ENCODE measurements around the gene MRC2.
"Not testable (repeated sequence)": the region's sequence is repeated elsewhere in the genome, so short reads cannot be mapped to it uniquely, and the experiment has no call there.

MRC2 gene, protein sequence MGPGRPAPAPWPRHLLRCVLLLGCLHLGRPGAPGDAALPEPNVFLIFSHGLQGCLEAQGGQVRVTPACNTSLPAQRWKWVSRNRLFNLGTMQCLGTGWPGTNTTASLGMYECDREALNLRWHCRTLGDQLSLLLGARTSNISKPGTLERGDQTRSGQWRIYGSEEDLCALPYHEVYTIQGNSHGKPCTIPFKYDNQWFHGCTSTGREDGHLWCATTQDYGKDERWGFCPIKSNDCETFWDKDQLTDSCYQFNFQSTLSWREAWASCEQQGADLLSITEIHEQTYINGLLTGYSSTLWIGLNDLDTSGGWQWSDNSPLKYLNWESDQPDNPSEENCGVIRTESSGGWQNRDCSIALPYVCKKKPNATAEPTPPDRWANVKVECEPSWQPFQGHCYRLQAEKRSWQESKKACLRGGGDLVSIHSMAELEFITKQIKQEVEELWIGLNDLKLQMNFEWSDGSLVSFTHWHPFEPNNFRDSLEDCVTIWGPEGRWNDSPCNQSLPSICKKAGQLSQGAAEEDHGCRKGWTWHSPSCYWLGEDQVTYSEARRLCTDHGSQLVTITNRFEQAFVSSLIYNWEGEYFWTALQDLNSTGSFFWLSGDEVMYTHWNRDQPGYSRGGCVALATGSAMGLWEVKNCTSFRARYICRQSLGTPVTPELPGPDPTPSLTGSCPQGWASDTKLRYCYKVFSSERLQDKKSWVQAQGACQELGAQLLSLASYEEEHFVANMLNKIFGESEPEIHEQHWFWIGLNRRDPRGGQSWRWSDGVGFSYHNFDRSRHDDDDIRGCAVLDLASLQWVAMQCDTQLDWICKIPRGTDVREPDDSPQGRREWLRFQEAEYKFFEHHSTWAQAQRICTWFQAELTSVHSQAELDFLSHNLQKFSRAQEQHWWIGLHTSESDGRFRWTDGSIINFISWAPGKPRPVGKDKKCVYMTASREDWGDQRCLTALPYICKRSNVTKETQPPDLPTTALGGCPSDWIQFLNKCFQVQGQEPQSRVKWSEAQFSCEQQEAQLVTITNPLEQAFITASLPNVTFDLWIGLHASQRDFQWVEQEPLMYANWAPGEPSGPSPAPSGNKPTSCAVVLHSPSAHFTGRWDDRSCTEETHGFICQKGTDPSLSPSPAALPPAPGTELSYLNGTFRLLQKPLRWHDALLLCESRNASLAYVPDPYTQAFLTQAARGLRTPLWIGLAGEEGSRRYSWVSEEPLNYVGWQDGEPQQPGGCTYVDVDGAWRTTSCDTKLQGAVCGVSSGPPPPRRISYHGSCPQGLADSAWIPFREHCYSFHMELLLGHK (N-terminal part only)

DNA sequence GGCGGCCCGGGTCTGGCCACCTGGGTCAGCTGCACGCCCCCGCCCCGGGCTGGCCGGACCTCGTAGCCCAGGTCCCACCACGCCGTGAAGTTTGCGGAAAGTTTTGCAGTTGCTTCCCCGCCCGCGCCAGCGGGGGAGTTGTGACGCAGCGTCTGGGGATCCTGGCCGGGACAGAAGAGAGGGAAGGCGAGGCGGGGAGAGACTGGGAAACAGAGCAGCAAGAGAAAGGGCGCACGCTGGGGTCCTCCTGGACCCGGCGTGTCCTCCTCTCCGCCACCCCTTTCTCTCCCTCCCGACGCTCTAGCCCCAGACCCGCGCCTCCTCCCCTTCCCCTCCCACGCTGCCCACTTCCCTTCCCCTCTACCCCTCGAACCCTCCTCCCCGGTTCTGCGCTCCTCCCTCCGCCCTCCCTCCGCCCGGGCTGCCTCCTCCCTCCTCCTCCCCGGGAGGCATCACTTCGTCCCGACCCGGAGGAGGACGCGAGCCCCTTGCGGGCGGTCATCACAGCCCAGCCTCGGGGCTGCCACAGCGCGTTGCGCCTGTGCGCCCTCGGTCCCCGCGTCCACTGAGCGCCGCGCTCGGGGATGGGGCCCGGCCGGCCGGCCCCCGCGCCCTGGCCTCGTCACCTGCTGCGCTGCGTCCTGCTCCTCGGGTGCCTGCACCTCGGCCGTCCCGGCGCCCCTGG is at the start of gene MRC2:
TSS of gene MRC2 (plus strand) at position 452 of the 685 bp plus-strand sequence. CDS start at position 585, 133 bp downstream.
- peak; percentile 14 for DNase-seq

- DNase-seq: no peak
Measured at GRCh38 chr17:62578757-62579487, 48.5 kb upstream of the MRC2 start.

GRCh38 chr17:62580947-62581346 is 46.5 kb upstream of the MRC2 start:
- DNase-seq: no peak

- no peak for DNase-seq
Measured at GRCh38 chr17:62581764-62582163, 45.7 kb upstream of the MRC2 start.

DNA sequence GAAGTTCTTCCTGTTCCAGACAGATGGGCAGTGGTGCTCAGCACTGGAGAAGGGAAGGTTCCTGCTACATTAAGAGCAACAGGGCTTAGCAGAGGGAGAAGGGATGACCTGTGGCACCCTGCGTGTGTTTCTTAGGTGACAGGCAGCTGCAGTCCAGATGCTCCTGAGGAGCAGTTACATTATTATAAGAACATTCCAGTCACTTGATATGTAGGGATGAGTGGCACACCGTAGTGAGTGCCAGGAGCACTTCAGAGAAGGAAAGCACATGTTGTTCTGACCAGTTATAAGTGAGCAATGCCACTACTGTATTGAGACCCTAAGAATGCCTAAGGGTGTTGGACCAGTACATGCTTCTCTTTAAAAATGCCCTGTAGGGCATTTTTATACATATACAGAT is 39.9 kb upstream of the MRC2 start:
- no peak for DNase-seq

DNA sequence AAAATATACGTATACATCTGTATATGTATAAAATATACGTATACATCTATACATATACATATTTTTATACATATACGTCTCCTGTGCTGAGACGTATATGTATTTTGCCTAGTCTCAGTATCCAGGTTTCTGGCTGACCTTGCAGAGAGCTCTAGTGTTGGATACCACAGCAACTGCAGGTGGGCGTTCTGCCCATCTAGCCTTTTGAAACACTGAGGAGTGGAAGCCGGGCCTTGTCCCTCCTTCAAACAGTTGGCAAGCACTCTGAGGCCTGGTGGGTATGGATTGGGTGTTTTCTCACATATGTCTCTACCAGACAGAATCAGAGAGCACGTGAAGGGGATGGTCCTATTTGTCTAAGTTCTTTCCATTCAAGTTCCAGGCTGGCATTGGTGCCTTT is 39.4 kb upstream of the MRC2 start:
- no peak for DNase-seq

GRCh38 chr17:62591333-62591732 is 36.1 kb upstream of the MRC2 start:
- no peak for DNase-seq

- not testable (repeated sequence) for DNase-seq
Measured at GRCh38 chr17:62591822-62592221, 35.6 kb upstream of the MRC2 start.

DNA sequence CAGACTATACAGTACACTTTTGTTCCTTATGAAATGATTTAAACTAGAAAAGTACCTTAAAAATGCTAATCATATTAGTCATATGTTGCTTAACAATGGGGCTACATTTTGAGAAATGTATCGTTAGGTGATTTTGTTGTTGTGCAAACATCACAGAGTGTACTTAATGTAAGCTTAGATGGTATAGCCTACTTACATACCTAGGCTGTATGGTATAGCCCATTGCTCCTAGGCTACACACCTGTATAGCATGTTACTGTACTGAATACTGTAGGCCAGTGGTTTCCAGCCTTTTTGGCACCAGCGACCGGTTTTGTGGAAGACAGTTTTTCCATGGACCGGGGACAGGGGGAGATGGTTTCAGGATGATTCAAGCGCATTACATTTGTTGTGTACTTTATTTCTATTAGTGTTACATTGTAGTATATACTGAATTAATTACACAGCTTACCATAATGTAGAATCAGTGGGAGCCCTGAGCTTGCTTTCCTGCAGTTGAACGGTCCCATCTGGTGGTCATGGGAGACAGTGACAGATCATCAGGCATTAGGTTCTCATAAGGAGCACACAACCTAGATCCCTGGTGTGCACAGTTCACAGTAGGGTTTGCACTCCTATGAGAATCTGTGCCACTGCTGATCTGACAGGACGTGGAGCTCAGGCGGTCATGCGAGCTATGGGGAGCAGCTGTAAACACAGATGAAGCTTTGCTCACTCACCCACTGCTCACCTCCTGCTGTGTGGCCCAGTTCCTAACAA is 35.0 kb upstream of the MRC2 start:
- DNase-seq: no peak

GRCh38 chr17:62595484-62595883 is 32.0 kb upstream of the MRC2 start:
- DNase-seq: no peak

DNA sequence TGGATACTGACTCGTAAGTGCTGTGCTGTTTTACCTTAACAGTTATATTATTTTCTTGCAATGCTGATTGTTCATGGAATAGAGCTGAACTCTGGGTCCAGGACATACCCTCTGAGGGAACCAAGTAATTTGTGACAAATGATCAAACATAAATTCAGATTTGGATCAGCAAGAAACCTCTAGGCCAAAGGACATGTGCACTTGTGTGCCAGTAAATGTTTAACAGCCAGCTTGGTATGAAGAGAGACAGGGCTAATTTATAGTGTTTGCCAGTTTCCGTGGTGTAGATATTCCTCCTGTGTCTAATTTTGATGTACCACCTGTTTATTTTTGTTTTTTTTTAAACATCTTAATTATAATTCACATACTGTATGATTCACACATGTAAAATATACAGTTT is 30.8 kb upstream of the MRC2 start:
- no peak for DNase-seq

DNA sequence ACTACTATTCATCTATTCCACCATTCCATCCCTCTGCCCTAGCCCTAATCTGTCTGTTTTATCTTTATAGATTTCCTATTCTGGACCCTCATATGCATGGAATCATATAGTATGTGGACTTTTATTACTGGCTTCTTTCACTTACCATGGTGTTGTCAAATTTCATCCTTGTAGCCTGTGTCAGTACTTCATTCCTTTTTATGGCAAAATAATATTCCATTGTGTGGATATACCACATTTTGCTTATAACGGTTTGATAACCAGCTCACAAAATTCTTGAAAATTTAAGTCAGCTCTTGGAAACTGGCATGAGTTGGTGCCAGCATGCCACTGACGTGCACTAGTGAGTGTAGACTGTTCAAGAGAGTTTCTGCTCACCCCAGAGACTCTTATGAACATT is 30.3 kb upstream of the MRC2 start:
- DNase-seq: no peak

GRCh38 chr17:62597920-62598319 is 29.6 kb upstream of the MRC2 start:
- DNase-seq: no peak

DNA sequence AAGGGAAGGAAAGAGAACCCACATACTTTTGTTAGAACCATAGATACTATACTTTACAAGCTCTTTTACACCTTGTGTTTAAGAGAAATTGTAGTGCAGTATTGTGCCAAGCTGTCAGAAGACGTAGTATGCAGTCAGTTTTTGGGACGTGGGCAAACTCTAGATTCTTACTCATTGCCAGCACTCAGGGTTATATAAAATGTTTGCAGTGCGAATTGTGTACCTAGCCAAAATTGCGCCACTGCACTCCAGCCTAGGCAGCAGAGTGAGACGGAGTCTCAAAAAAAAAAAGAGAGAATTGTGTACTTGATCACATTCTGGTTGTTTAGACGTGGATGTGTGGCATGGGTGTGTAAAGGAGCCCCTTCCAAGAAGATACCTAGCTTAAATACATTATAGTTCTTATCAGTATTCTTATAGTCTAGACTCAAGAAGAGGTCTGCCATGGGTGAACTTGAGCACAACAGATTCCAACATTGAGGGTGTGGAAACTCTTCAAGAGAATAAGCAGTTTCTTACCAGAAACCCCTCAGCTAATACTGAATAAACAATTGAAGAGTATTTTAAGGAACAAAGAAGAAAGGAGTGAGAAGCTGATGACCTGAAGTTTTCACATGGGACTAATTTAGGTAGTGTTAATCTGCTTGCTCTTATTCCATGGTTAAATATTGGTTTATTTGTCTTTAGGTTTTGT is 27.4 kb upstream of the MRC2 start:
- no peak for DNase-seq

DNA sequence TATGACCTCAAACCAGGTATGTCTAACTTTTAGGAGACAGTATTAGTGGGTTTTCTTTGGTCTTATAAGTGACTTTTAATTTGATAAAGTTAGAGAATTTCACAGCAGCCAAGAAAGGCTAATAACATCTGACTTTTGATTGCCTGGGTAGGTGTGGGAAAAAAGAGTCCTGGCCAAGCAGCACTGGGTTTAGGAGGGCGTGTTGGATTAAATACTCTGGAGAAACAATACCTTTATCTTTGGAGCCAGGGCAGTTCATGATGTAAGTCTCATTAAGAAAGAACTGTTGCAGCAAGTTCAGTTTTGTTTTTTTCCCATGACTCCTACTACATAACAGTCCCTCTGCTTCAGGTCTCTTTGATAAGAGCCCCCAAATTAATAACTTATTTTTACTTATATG is 26.7 kb upstream of the MRC2 start:
- no peak for DNase-seq

- no peak for DNase-seq
Measured at GRCh38 chr17:62601471-62601870, 26.0 kb upstream of the MRC2 start.

- DNase-seq: not testable (repeated sequence)
Measured at GRCh38 chr17:62603783-62604182, 23.7 kb upstream of the MRC2 start.

DNA sequence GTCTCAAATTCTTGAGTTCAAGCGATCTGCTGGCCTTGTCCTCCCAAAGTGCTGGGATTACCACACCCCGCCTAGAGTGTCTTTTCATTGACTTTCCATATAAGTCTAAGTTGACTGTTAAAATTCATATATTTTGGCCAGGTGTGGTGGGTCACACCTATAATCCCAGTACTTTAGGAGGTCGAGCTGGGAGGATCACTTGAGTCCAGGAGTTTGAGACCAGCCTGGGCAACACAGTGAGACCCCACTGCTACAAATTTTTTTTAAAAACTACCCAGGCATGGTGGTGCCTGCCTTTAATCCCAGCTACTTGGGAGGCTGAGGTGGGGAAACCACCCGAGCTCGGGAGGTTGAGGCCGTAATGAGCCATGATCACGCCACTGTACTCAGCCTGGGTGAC is 21.9 kb upstream of the MRC2 start:
- DNase-seq: no peak

DNA sequence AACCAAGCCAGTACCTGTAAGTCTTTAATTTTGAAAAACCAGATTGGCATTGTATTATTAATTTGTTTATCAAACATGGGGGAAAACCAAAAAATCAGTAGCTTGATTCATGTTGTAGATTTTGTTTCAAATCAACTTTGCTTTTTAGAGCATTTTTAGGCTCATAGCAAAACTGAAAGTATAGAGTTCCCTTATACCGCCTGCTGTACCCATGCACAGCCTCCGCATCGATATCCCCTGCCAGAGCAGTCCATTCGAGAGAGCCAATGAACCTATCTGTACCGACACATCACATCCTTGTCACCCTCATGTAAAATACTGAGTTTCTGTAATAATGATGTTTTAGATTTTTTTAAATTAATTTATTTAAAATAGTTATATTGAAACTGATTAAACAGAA is 16.2 kb upstream of the MRC2 start:
- DNase-seq: peak; percentile 5

DNA sequence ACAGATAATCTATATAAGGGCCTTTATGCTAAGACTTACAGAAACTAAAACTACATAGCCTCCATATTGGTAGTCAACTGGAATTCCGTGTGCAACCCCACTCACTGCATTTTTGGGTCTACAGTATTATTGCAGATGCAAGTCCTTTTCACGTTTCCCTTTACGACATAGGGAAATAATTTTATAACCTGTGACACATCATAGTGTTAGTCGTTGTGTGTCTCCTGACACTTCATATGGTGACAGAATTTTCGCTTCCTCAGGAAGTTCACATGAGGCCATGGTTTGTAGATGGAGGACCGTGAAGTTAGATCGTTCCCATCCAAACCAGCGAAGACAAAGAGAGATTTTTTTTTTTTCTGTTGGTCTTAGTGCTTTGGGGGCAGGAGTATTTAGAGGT is 15.7 kb upstream of the MRC2 start:
- DNase-seq: peak; percentile 14

Data from CD4-positive, alpha-beta T cell treated with Interleukin-4 for 4 hours (primary cell).